ENCODE measurements around the gene ACADM. TPM values are rescaled to one million over a fixed set of nuclear protein-coding genes. Genes with fewer than 3 reads are reported as not detected.

Gene ACADM
- polyA plus RNA-seq, 3 donors = 7.1 to 32.1 (median 31.3) TPM

DNA sequence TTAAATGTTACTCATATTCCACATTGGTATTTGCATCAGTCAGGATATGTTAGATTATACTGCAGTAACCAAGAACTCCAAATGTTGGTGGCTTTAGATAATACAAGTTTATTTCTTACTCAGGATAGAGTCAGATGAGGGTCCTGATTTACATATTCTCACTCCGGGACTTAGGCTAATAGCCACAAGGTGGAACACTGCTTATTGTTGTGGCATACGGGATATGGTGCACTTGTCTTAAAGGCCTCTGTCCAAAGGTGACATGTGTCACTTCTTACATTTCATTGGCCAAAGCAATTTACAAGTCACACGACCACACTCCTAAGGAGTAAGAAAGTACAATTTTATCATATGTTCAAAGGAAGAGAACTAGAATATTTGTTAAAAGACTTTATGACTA lies 28.5 kb upstream of the ACADM start:
- TF ChIP-seq, protein P1, sequence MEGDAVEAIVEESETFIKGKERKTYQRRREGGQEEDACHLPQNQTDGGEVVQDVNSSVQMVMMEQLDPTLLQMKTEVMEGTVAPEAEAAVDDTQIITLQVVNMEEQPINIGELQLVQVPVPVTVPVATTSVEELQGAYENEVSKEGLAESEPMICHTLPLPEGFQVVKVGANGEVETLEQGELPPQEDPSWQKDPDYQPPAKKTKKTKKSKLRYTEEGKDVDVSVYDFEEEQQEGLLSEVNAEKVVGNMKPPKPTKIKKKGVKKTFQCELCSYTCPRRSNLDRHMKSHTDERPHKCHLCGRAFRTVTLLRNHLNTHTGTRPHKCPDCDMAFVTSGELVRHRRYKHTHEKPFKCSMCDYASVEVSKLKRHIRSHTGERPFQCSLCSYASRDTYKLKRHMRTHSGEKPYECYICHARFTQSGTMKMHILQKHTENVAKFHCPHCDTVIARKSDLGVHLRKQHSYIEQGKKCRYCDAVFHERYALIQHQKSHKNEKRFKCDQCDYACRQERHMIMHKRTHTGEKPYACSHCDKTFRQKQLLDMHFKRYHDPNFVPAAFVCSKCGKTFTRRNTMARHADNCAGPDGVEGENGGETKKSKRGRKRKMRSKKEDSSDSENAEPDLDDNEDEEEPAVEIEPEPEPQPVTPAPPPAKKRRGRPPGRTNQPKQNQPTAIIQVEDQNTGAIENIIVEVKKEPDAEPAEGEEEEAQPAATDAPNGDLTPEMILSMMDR (IDR thresholded peaks at IDR 0.05) = no peak

DNA sequence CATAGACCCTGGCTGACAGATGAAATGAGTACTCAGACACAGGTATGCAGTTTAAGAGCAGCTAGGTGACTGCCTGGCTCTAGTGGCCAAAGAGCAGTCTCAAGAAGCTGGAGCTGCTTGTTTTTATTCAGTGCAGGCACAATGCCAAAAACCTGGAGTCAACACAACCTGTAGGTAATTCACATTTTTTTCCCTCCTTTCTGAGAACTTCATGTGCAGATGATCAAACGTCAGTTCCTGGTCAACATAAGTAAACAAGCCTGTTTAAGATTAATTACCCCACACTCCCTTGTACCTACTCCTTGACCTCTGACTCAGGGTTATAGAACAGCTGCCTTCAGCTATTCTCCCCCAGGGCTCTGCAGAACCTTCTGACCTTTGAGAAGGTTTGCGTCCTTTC lies 17.3 kb upstream of the ACADM start:
- peaks cover 0 to 6% (median 0%) of the 10 kb centered on the region in 7 donors for H3K9me3 Mint-ChIP-seq
- no peaks in the 10 kb centered on the region for H3K36me3 Mint-ChIP-seq
- Histone ChIP-seq H3K9ac (ENCODE audit: insufficient read depth, low read length, poor library complexity, severe bottlenecking) (no peak overlapping the region), H3K4me2 (replicated peaks; ENCODE audit: extremely low read depth, low read length, poor library complexity, severe bottlenecking) (no peak overlapping the region), H3K79me2 (ENCODE audit: insufficient read depth, low read length) (no peaks in the 10 kb centered on the region), H3K36me3 (replicated peaks in 1 of 2; ENCODE audit: control insufficient read depth in 1 of 2, insufficient read depth in 2 of 2, low read length in 2 of 2) (no peaks in the 10 kb centered on the region), H4K20me1 (ENCODE audit: insufficient read depth, low read length) (no peaks in the 10 kb centered on the region), H3K4me1 (ENCODE audit: control insufficient read depth in 1 of 2, insufficient read depth in 2 of 2, low read length in 2 of 2) (peaks cover 0 to 2% of the 10 kb centered on the region in 2 donors), H3K9me3 (replicated peaks in 1 of 2; ENCODE audit: control insufficient read depth in 1 of 2, insufficient read depth in 1 of 2, low read length in 2 of 2) (no peaks in the 10 kb centered on the region), H3K27ac (ENCODE audit: low read depth in 1 of 2, low read length in 2 of 2) (no peak overlapping the region), H3K27me3 (ENCODE audit: control insufficient read depth in 2 of 2, insufficient read depth in 2 of 2, low read length in 2 of 2) (peaks cover 0 to 5% of the 10 kb centered on the region in 2 donors), H2AFZ (ENCODE audit: insufficient read depth, low read depth, low read length, poor library complexity, severe bottlenecking) (no peak overlapping the region), H3K4me3 (replicated peaks in 1 of 3; ENCODE audit: low read depth in 2 of 3, low read length in 3 of 3) (no peak overlapping the region)
- TF ChIP-seq, protein P1 (IDR thresholded peaks at IDR 0.05) = no peak
- peaks cover 1% of the 10 kb centered on the region for H3K4me1 Mint-ChIP-seq
- WGBS (ENCODE audit: insufficient coverage) = 67% methylated on average over 1 of the region's 2 CpGs
- H3K27me3 Mint-ChIP-seq (ENCODE audit: low read depth in 3 of 3) = peaks cover 2 to 11% (median 4%) of the 10 kb centered on the region in 3 donors
- intact Hi-C loops (cut with micrococcal nuclease) = no loop called here
- H3K27ac Mint-ChIP-seq = no peak overlapping the region
- no peak for DNase-seq
- H3K4me3 Mint-ChIP-seq = no peak overlapping the region

More for the DNA sequence above, 28.5 kb upstream of the ACADM start:
- no peak overlapping the region for H3K27ac ChIP-seq (ENCODE audit: low read depth in 1 of 2, low read length in 2 of 2)
- no peaks in the 10 kb centered on the region for H3K4me1 Mint-ChIP-seq
- H3K36me3 ChIP-seq (replicated peaks in 1 of 2; ENCODE audit: control insufficient read depth in 1 of 2, insufficient read depth in 2 of 2, low read length in 2 of 2) = no peaks in the 10 kb centered on the region
- no peaks in the 10 kb centered on the region for H3K36me3 Mint-ChIP-seq
- H3K4me3 Mint-ChIP-seq = no peak overlapping the region
- H3K4me1 ChIP-seq (ENCODE audit: control insufficient read depth in 1 of 2, insufficient read depth in 2 of 2, low read length in 2 of 2) = no peaks in the 10 kb centered on the region
- H3K27me3 Mint-ChIP-seq (ENCODE audit: low read depth in 3 of 3) = peaks cover 0 to 5% (median 1%) of the 10 kb centered on the region in 3 donors
- no peak overlapping the region for H3K4me3 ChIP-seq (replicated peaks in 1 of 3; ENCODE audit: low read depth in 2 of 3, low read length in 3 of 3)
- no peaks in the 10 kb centered on the region for H3K79me2 ChIP-seq (ENCODE audit: insufficient read depth, low read length)
- H3K9ac ChIP-seq (ENCODE audit: insufficient read depth, low read length, poor library complexity, severe bottlenecking) = no peak overlapping the region
- H2AFZ ChIP-seq (ENCODE audit: insufficient read depth, low read depth, low read length, poor library complexity, severe bottlenecking) = no peak overlapping the region
- WGBS (ENCODE audit: insufficient coverage) = no CpG with 5 or more reads among the region's 3 CpGs
- H3K9me3 ChIP-seq (replicated peaks in 1 of 2; ENCODE audit: control insufficient read depth in 1 of 2, insufficient read depth in 1 of 2, low read length in 2 of 2) = no peaks in the 10 kb centered on the region
- H4K20me1 ChIP-seq (ENCODE audit: insufficient read depth, low read length) = no peaks in the 10 kb centered on the region
- DNase-seq = no peak
- H3K27ac Mint-ChIP-seq = no peak overlapping the region
- intact Hi-C loops (cut with micrococcal nuclease) = no loop called here
- no peak overlapping the region for H3K4me2 ChIP-seq (replicated peaks; ENCODE audit: extremely low read depth, low read length, poor library complexity, severe bottlenecking)
- H3K27me3 ChIP-seq (ENCODE audit: control insufficient read depth in 2 of 2, insufficient read depth in 2 of 2, low read length in 2 of 2) = no peaks in the 10 kb centered on the region
- peaks cover 0 to 10% (median 5%) of the 10 kb centered on the region in 7 donors for H3K9me3 Mint-ChIP-seq

All from CD14-positive monocyte (primary cell).